HG03457 (cell line): ENCODE measurements around the gene MXD1.

ENCODE experiments used
- ATAC-seq: cut with Tn5 transposase; IDR thresholded peaks from one replicate; pipeline ENCODE4 v1.9.1; 2021; ENCODE audit warnings: moderate number of reproducible peaks; ENCODE audit not compliant: unreplicated experiment

The MXD1 gene

DNA sequence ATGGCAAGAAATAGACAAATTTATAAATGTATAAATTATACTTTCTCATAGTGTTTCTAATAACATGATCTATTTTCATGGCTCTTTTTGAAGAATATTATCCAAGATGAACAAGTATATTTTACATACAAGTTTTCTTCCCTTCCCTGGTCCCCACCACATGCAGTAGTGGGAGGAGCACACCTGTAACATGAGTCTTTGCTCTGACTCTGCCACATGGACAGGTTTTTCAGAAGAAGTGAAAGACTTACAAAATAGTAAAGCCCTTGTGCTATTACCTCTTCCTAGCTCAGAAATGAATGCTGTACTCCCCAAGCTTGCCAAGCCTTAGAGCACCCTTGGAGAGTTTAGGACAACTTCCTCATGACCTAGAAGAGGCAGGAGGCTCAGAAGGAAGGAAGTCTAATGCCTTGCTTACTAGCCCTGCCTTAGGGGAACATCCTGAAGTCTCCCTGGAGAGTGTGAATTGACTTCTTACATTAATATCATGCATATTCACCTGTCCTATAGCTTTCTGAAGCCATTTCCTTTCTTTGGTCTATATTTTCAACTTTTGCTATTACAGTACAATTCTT is 18.4 kb downstream of the MXD1 start:
- ATAC-seq = no peak

DNA sequence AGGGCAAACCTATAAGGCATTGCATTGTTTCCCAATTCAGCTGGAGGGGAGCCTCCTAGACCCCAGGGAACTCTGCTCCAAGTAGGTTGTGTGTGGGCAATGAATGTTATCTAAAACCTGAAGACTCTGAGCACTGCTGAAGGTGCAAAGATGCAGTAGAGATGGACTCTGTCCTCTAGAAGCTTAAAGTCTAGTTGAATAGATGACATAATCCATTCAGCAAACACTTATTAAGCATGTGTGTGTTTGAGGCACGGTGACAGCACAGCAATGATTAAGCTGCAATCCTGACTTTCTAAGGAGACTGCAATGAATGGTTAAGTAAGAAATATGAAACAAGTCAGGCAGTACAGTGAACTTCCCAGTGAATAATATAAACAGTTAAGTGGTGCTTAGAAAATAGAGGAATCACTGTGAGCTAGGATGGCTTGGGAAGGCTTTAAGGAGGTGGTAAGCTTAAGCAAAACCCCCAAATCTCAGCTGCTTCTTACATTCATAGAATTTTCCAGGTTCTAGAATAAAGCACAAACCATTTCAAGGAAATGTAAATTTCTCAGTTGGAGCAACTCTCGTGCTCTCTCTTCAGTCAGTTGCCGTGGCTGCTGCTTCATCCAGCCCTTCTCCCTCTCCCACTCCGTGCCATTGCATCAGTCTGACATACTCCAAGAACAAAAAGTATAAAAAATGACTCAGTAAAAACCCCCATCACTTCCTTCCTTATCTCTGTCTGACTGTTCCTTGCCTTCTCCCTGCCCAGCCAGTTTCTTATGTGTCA is 19.1 kb downstream of the MXD1 start:
- ATAC-seq = no peak

DNA sequence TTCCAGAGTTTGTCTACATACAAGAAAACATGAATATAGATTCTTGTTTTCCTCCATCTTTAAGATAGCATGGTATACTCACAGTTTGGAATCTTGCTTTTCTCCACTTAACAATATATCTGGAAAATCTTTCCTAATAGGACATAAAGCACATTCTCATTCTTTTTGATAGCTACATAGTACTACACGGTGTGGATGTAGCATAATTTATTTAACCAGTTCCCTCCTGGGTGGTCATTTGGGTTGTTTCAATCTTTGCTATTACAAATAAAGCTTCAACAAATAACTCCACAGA is 19.7 kb downstream of the MXD1 start:
- no peak for ATAC-seq

DNA sequence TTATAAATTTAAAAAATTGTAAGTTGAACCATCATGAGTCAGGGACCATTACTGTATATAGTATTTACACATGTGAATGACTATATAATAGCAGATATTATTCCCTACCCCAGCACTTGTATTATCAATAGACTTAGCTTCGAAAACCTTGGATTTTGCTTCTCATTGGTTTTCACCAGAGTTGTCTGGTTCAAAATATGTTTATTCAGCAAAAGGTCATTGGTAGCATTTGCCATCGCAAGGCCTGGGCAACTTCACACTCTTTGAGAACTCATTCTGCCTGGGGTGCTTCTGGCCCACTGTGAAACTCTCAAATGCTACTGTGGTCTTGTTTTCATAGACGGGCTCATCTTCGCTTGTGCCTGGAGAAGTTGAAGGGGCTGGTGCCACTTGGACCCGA is 20.1 kb downstream of the MXD1 start:
- no peak for ATAC-seq

DNA sequence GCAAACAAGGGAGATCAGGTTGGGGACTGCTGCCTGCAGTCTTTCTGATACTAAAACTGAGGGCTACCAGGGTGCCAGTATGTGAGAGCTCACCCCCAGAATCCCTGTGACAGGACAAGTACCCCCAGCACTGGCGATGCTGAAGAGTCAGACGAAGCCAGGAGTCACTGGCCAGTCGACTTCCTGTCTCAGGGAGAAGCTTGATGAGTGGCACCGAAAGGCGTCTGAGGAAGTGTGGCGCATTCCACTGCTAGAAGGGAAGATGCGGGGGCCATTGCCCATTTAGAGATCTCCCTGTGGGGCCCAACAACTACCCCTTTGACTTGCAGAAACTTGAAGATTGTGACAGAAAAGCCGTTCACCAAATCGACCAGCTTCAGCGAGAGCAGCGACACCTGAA is 22.0 kb downstream of the MXD1 start:
- ATAC-seq = no peak

DNA sequence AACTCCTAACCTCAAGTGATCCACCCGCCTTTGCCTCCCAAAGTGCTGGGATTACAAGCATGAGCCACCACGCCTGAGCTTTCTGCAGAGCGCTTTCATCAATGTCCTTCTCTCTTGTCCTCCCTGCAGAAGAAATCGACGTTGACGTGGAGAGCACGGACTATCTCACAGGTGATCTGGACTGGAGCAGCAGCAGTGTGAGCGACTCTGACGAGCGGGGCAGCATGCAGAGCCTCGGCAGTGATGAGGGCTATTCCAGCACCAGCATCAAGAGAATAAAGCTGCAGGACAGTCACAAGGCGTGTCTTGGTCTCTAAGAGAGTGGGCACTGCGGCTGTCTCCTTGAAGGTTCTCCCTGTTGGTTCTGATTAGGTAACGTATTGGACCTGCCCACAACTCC is 23.1 kb downstream of the MXD1 start:
- ATAC-seq = no peak

DNA sequence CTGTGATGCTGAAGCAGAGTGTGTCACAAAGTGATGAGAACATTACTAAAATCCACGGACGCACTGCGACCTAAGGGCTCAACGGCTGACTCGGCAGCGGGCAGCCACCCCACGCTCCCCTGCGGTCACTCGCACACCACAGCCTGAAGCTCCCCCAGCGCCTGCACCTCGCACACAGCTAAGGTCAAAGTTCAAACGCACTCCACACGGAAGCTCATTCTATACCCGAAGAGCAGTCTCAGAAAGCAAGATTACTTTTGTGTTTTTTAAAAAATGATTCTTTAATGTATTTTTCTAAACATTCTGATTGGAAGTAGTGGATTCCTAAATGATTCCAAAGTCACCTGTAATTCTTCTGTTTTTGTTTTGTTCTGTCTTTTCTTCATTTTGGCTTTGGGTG is 24.8 kb downstream of the MXD1 start:
- no peak for ATAC-seq

DNA sequence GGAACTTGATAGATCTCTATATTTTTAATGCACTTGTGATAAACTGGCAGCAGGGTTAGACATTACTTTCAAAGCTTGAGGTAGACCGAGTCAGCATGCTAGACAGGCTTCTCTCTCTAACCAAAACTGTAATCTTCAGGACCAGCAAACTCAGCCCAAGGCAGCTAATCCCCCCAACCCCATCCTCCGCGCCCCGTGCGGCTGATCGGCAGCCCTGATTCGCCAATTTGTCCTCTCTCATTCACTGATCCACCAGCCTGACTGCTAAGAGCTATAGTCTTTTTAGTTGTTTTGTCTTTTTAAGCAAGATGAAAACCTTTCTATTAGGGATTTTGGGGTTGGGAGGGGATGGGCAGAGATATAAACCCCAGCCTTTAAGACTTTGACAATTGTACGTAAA is 25.8 kb downstream of the MXD1 start:
- ATAC-seq = no peak

DNA sequence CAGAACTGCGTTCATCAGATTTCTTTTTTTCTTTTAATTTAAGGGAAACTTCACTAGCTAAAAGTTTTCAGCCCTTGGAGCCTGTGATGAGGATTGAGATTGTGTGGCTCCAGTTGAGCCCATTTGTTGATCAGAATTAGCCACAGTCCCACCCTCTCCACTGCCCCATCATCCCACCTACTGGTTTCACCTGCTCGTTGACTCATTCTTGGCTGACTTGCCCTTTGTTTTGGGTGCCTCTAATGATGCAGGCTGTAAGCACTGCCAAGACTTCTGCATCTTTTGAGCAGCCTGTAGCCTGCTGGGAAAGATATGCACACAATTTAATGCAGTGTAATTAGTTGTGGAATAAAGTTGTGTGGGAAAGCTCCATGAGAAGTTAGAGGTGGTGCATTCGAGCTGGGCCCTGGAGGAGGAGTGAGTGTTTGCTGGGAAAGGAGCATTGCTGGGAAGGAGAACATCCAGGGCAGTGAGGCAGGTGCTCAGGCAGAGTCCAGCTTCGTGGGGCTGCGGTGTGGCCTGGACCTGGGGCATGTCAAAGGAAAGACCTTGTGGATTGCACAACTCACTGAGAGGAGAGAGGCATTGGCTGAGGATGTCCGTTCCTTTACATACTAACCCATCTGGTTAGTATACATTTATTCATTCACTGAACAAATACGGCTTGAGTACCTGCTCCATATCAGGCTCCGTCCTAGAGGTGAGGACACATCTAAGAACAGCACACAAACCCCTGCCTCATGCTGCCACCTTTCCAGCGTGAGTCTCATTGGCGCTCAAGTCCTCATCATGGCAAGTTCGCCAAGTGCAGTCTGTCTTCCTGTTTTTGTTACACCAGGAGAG is 28.3 kb downstream of the MXD1 start:
- ATAC-seq = no peak

DNA sequence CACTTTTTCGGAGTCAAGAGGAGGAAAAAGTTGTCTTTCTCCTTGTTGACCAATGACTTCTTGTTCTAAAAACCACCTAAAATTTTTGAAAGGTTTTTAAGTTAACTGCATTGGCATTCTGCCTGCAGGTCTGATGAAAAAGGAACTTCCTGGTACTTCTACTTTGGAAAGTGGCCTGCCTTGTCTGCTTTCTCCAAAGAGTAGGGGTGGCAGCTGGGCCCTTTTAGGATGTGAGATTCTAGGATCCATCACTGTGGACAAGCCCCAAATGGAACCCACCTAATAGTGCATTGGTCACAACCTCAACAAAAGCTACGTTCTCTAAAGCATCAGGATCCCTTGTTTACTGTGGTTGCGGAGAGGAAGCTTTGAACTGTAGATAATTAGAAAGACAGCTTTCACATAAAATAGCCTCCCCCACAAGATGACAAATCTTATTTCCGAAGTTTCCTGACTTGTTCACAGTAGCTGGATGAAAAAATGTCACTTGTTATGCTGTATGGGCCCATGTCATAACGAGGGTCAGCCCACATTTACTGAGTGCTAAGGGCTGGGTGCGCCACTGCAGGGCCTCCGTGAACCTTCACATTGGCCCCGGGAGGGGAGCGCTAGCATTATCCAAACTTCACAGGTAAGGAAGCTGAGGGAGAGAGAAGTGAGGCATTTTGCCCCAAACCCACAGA is 29.1 kb downstream of the MXD1 start:
- no peak for ATAC-seq

DNA sequence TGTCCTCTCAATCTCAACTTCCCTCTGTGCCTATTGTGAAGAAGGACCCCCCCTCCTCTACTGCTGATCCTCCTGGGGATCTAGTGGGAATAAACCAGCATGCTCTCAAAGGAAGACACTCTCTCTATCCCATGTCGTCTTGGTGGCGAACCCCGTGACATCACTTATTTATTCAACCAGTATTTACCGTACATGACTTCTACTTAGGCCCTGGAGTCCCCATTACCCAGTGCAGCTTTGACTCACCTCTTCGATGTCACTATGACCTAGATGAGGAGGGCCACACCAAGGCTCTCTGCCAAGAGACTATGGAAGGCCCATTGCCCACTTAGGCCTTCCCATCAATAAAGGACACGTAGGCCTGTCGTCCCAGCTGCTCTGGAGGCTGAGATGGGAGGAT is 29.8 kb downstream of the MXD1 start:
- ATAC-seq = no peak

DNA sequence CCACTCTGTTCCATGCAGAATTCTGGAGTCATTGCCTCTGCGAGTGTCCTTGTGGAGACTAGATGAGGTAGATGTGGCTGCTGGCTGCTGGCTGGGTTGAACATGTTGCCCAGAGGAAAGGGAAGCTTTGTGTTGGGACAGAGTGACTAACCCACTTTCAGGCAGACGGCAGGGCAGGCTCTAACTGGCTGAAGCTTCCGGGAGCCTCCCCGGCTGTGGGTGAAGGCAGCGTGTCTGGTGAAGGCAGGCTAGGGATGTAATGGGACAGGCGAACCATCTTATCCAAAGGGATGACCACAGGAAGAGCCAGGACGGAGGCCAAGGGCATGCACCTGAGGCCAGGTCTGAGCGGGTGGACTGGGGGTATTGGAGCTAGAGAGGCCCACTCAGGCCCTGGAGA is 30.5 kb downstream of the MXD1 start:
- ATAC-seq = no peak

DNA sequence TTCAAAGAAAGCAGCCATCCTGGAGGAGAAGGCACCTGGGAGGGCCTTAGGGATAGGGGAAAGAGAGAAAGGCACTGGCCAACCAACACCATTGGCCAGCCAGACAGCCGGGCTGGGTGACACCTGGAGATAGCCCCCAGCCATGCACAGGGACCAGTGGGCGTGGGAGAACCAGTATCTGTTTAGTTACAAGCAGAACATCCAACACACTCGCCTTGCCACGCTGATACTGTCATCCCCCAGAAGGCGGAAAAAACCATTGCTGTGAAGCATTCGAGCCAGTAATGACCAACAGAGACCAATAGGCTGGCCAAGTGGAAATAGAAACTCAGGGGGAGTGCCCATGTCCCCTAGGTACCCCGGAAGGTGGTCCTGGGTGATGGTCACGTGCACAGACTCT is 31.0 kb downstream of the MXD1 start:
- no peak for ATAC-seq

DNA sequence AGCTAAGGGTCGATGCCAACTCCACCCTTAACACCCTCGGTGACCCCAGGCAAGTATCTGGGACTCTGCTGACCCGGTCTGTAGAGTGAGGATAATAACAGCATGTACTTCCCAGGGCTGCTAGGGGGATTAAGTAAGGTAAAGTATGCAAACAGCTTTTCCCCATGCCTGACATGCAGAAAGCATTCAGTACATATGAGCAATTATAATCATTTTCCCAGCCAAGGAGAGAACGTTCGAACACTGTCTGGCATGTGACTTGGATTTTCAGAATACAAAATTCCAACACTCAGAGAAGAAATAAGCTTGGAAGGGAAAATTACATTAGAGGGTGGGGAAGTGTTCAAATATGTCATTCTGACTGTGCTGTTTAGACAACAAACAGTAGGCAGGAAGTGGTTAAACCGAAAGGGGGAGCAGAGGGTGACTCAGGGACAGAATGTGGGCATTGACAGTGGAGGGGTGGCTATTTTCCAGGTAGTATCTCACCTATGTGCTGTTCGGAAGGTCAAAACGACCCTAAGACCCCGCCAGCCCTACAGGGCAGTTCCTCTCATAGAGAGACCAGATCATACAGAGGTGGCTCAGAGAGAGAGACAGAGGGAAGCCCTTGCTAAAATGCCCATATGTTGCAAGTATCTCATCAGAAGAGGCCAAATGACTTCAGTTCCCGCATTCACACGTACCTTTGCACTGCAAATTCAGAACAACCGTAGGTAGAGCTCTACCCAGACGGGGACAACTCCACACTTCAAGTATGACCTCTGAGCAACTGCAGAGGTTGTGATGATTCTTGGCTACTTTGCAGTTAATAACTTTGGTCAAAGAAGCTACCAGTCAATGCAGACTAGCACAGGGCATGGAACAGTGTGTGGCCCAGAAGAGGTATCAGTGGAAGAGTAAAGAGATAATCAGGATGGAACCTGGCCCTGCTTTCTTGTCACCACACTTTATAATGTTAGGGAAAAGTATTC is 31.7 kb downstream of the MXD1 start:
- no peak for ATAC-seq

DNA sequence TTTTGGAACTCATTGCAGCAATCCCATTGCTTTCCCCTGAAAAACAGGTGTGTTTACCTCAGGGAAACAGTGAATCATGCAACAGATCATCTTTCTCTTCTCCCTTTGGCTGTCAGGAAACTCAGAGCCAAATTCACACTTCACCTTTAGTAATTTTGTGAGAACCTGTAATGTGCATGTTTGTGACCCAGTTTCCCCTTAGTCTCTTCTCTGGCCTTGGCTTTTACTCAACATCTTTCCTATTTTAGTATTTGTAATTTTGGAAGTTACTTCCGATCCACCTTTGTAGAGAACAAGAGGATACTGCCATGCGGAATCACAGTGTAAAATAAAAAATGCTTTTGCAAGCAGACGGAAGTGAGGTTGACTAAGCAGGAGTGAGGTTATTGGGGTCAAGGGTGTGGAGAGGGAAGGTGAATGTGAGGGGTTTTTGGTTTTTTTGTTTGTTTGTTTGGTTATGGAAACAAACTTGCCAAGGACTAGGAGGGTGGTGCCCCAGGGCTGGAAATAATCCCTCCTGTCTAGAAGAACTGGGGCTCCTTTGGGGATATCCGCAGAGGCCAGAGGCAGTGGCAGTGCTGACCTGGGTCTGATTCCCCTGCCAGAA is 32.5 kb downstream of the MXD1 start:
- ATAC-seq = no peak

DNA sequence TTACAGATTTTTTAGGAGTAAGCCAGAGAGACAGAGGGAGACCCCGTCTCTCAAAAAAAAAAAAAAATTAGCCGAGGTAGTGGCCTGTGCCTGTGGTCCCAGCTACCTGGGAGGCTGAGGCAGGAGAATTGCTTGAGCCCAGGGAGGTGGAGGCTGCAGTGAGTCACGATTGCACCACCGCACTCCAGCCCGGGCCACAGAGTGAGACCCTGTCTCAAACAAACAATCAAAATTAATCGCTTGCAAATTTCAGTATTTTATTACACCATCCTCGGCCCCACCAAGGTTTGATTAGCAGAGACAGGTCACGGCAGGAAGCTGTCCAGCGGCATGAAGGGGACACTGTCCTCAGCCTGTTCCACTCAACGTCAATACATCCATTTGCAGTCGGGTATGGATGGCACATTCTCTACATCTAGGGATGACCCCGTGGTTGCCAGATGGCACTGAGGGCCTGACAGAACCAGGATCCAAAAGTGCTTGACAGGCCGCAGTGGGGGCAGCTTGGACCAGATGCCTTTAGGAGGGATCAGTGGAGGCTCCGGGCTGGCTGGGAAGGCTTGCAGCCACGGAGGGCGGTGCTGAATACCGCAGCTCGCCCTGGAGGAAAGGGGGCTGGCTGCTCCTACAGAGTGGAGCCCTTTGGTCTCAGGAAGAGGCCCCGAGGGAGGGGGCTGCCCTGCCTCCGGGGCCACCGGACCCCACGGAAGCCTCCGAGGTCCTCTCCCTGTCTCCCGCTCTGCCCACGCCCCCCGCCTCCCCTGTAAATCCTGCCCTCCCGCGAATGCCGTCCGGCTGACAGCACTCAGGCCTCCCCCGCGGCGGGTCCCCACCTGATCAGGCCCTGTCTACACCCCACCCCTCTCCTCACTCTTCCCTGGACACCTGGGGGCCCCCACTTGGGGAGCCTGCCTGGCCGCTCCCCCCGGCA is 33.4 kb downstream of the MXD1 start:
- ATAC-seq = no peak

DNA sequence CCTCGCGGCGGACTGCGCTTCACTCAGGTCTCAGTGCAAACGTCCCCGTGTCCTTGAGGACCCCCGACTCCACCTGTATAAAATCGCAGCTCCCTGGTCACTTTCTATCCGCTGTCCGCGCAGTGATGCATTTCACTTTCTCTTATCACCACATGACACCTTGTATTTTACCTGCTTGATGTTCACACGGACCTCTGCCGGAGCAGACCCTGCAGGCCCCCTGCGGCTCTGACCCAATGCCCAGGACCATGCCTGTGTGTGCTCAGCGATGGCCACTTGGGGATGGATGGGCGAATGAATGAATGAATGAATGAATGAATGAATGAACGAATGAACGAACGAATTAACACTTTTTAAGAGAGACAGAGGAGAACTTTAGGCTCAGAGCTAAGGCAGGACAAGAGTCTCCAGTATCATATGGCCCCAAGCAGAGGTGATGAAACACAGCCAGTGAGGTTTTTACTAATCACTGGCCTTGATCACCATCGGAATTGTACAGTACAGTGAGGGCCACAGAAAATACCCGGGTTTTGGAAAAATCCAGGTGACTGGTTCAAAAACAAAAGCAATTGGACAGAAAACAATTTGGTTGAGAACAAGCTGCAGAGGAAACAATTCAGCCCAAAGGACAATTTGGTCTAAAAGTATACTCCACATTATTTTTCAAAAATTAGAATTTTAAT is 34.2 kb downstream of the MXD1 start:
- no peak for ATAC-seq

DNA sequence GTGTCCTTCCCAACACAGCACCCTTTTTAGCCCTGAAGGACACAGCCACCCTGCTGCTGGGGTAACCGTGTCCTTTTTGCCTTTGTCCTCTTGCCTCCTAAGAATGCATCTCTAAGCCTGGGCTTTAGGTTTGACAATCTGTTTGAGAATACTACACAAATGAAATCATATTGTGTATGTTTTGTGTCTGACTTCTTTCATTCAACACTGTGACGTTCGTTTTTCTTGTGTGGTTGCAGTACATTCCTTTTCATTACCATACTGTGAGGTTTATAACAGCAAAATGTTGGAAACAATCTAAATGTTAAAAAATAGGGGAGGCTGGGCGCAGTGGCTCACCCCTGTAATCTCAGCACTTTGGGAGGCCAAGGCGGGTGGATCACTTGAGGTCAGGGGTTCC is 35.3 kb downstream of the MXD1 start:
- no peak for ATAC-seq
